Testis (tissue), 3 donors: ENCODE results near the gene TSPAN2. TPM values are rescaled to one million over a fixed set of nuclear protein-coding genes. Genes with fewer than 3 reads are reported as not detected.

Source experiments
- DNase-seq: peaks from one replicate; pipeline ENCODE4 v3.0.0-alpha.2; 2019
- H3K27ac ChIP-seq, 2 donors: fragments of 200-600 bp; sonication (generic); one replicate each; pipeline ENCODE4 v1.5.1; 2019
- H3K27me3 ChIP-seq: fragments of 200-600 bp; sonication (generic); one replicate; pipeline ENCODE4 v1.5.1; 2019
- H3K36me3 ChIP-seq: fragments of 200-600 bp; sonication (generic); one replicate; pipeline ENCODE4 v1.5.1; 2017; ENCODE audit warnings: low read depth; ENCODE audit errors: missing control alignments
- H3K4me1 ChIP-seq: fragments of 200-600 bp; sonication (generic); one replicate; pipeline ENCODE4 v1.5.1; 2019
- H3K4me3 ChIP-seq, 2 donors: fragments of 200-600 bp; sonication (generic); one replicate each; pipeline ENCODE4 v1.5.1; 2017 to 2019
- H3K9me3 ChIP-seq: fragments of 200-600 bp; sonication (generic); one replicate; pipeline ENCODE4 v1.5.1; 2017
- CTCF ChIP-seq, 3 experiments: fragments of 450-650 bp in 2 of 3; fragments of 200-600 bp in 1 of 3; sonication (generic) in 1 of 3; IDR thresholded peaks; one replicate each; pipeline ENCODE4 v1.5.1; 2016 to 2019; ENCODE audit warnings: antibody characterized with exemption in 3 of 3, mild to moderate bottlenecking in 2 of 3, moderate library complexity in 1 of 3
- POLR2A ChIP-seq: fragments of 450-650 bp; IDR thresholded peaks from one replicate; pipeline ENCODE4 v1.6.1; 2017; ENCODE audit warnings: antibody characterized with exemption, mild to moderate bottlenecking, moderate library complexity
- WGBS, 2 donors: methylation state at CpG; one replicate each; pipeline ENCODE4 v1.1.5; 2018; 5-methylcytosine and 5-hydroxymethylcytosine counted together
- intact Hi-C: fragments of 100-400 bp; cut with DNase I; formaldehyde crosslinking; loops from one replicate; pipeline ENCODE4 v1.15.1; 2023; ENCODE audit warnings: low total_unique reads
- polyA plus RNA-seq: library from polyadenylated mRNA; stranded (reverse); fragments of 350-450 nt; fragmentation: Illumina TruSeq; extraction: RNeasy Lipid Tissue Mini Kit (QIAGEN cat#74804); gene quantifications from one replicate; pipeline ENCODE4 v1.2.3, GENCODE V29; 2014; ENCODE audit warnings: low read depth, low replicate concordance; ENCODE audit not compliant: insufficient read depth
- total RNA-seq, 2 donors: library from RNA; depleted of rRNA; stranded (reverse); fragments of >200 nt; gene quantifications; one replicate each; pipeline ENCODE4 v1.2.3, GENCODE V29; 2016

Gene TSPAN2
- total and polyA plus RNA-seq, 3 donors from 2014 or later, result 1.0 to 6.0 (median 1.2) TPM

GRCh38 chr1:115012434-115012833 is 76.9 kb downstream of the TSPAN2 start:
- H3K9me3 ChIP-seq, result no peaks in the 10 kb centered on the region
- intact Hi-C loops, result no loop called here
- WGBS, 2 donors, result 70 to 84% methylated on average over 1 of the region's 1 CpG
- no peak for DNase-seq
- TF ChIP-seq POLR2A (no peak), CTCF (IDR thresholded peaks at IDR 0.05) (no peak)
- H3K27me3 ChIP-seq, result no peaks in the 10 kb centered on the region
- H3K4me3 ChIP-seq, result no peak overlapping the region
- H3K27ac ChIP-seq, result no peak overlapping the region
- no peaks in the 10 kb centered on the region for H3K4me1 ChIP-seq
- no peaks in the 10 kb centered on the region for H3K36me3 ChIP-seq

GRCh38 chr1:115012006-115012405 is 77.3 kb downstream of the TSPAN2 start:
- H3K27ac ChIP-seq, result no peak overlapping the region
- no peaks in the 10 kb centered on the region for H3K4me1 ChIP-seq
- H3K27me3 ChIP-seq, result no peaks in the 10 kb centered on the region
- DNase-seq, result no peak
- H3K4me3 ChIP-seq, result no peak overlapping the region
- intact Hi-C loops, result no loop called here
- H3K36me3 ChIP-seq, result no peaks in the 10 kb centered on the region
- H3K9me3 ChIP-seq, result no peaks in the 10 kb centered on the region
- no peak for TF ChIP-seq POLR2A
- TF ChIP-seq CTCF (IDR thresholded peaks at IDR 0.05), result no peak
- WGBS, 2 donors, result 97 to 100% methylated on average over 1 of the region's 1 CpG

- no peaks in the 10 kb centered on the region for H3K36me3 ChIP-seq
- H3K4me1 ChIP-seq, result no peaks in the 10 kb centered on the region
- H3K27me3 ChIP-seq, result no peaks in the 10 kb centered on the region
- DNase-seq, result no peak
- TF ChIP-seq POLR2A, result no peak
- no peak for TF ChIP-seq CTCF (IDR thresholded peaks at IDR 0.05)
- no peak overlapping the region for H3K4me3 ChIP-seq
- 90 to 95% methylated on average over 2 of the region's 2 CpGs for WGBS, 2 donors
- H3K9me3 ChIP-seq, result no peaks in the 10 kb centered on the region
- no peak overlapping the region for H3K27ac ChIP-seq
- intact Hi-C loops, result no loop called here
Observed at GRCh38 chr1:115006191-115006590, 83.1 kb downstream of the TSPAN2 start.

Other genes with a start within 250 kb of the TSPAN2 start
- gene SYCP1, start 234.6 kb downstream of the TSPAN2 start, total RNA-seq, result 10 to 100 TPM; 29.8 to 66.5 TPM
- gene SYCP1, start 234.6 kb downstream of the TSPAN2 start, polyA plus RNA-seq, result 10.5 TPM
- gene TSHB, start 59.7 kb downstream of the TSPAN2 start, total RNA-seq, result not detected
- not detected for gene TSHB, start 59.7 kb downstream of the TSPAN2 start, polyA plus RNA-seq
- 1 to 10 TPM in 1 of 2 donors, under 1 TPM in 1; 0.63 to 1.4 TPM for gene NGF, start 248.7 kb upstream of the TSPAN2 start, total RNA-seq
- 3.3 TPM for gene NGF, start 248.7 kb upstream of the TSPAN2 start, polyA plus RNA-seq